ENCODE measurements around the gene ANKRD17.

ANKRD17 gene

DNA sequence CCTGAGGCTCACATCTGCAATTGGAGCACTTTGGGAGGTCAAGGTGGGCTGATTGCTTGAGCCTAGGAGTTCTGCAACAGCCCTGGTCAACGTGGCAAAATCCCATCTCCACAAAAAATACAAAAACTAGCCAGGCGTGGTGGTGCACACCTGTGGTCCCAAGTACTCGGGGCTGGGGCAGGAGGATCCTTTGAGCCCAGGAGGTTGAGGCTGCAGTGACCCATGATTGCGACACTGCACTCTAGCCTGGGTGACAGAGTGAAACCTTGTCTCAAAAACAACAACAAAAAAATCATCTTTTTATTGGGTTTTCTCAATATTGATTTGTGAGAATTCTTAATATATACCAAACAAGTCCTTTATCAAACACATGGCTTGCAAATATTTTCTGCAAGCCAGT, 64.9 kb downstream of the ANKRD17 start:
- no peak overlapping the region for H3K14ac ChIP-seq (ENCODE audit: low read length in 2 of 2)
- no peaks in the 10 kb centered on the region for H3K9me3 ChIP-seq (ENCODE audit: control insufficient read depth, low read length)
- no peak overlapping the region for H2BK15ac ChIP-seq (ENCODE audit: low read depth, poor library complexity, severe bottlenecking)
- no peak overlapping the region for H3K18ac ChIP-seq (ENCODE audit: low read depth in 1 of 2, low read length in 2 of 2)
- peaks cover 3 to 6% of the 10 kb centered on the region in 2 experiments for H3K36me3 ChIP-seq (ENCODE audit: control insufficient read depth in 1 of 2, insufficient read depth in 2 of 2, low read depth in 1 of 2, low read length in 2 of 2)
- H3K79me1 ChIP-seq (replicated peaks; ENCODE audit: low read length, poor library complexity, severe bottlenecking) = peaks cover 1% of the 10 kb centered on the region
- H4K8ac ChIP-seq (ENCODE audit: low read length) = no peak overlapping the region
- H2AFZ ChIP-seq (ENCODE audit: low read depth, low read length) = no peak overlapping the region
- no peak overlapping the region for H3K4ac ChIP-seq (ENCODE audit: low read depth in 1 of 2, low read length in 2 of 2)
- no peak overlapping the region for H4K91ac ChIP-seq (ENCODE audit: low read length)
- H2BK12ac ChIP-seq (ENCODE audit: low read length in 2 of 2) = no peak overlapping the region
- DNase-seq = no peak
- no peak overlapping the region for H3K27ac ChIP-seq (ENCODE audit: low read length, poor library complexity, severe bottlenecking)
- H2AK5ac ChIP-seq (ENCODE audit: low read length, severe bottlenecking) = no peak overlapping the region
- no peak overlapping the region for H2BK5ac ChIP-seq (ENCODE audit: low read depth, low read length, poor library complexity, severe bottlenecking)
- H3K9ac ChIP-seq (ENCODE audit: low read length) = no peak overlapping the region
- H3K23ac ChIP-seq (ENCODE audit: low read length in 2 of 2) = no peak overlapping the region
- H2BK120ac ChIP-seq (ENCODE audit: low read depth, low read length) = no peak overlapping the region
- H3K4me3 ChIP-seq (ENCODE audit: insufficient read depth in 1 of 2, low read depth in 1 of 2, low read length in 2 of 2) = no peak overlapping the region
- 98% methylated on average over 3 of the region's 4 CpGs for WGBS
- H3K4me2 ChIP-seq (ENCODE audit: low read length, poor library complexity, severe bottlenecking) = no peak overlapping the region
- H3K27me3 ChIP-seq (ENCODE audit: control insufficient read depth in 1 of 2, insufficient read depth in 1 of 2, low read length in 2 of 2) = no peaks in the 10 kb centered on the region
- H3K4me1 ChIP-seq (ENCODE audit: control insufficient read depth, insufficient read depth, low read depth, low read length) = peaks cover 2% of the 10 kb centered on the region

DNA sequence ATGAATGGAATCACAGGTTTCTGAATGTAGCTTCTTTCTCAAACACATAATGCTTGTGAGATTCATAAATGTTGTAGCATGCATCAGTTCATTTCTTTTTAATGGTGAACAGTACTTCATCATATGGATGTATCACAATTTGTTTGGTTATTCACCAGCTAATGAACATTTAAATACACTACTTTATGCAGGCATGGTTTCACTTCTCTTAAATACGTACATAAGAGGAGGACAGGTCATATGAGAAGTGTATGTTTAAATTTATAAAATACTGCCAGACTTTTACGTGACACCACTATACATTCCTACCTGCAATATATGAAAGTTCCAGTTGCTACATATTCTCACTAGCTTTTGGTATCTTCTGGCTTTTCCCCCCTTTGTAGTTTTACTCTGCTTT, 65.4 kb downstream of the ANKRD17 start:
- 83% methylated on average over 1 of the region's 2 CpGs for WGBS
- H2BK15ac ChIP-seq (ENCODE audit: low read depth, poor library complexity, severe bottlenecking) = no peak overlapping the region
- no peak overlapping the region for H4K8ac ChIP-seq (ENCODE audit: low read length)
- H3K9me3 ChIP-seq (ENCODE audit: control insufficient read depth, low read length) = no peaks in the 10 kb centered on the region
- no peak overlapping the region for H3K27ac ChIP-seq (ENCODE audit: low read length, poor library complexity, severe bottlenecking)
- DNase-seq = no peak
- no peak overlapping the region for H3K4ac ChIP-seq (ENCODE audit: low read depth in 1 of 2, low read length in 2 of 2)
- no peak overlapping the region for H2BK120ac ChIP-seq (ENCODE audit: low read depth, low read length)
- peaks cover 3 to 6% of the 10 kb centered on the region in 2 experiments for H3K36me3 ChIP-seq (ENCODE audit: control insufficient read depth in 1 of 2, insufficient read depth in 2 of 2, low read depth in 1 of 2, low read length in 2 of 2)
- no peak overlapping the region for H3K9ac ChIP-seq (ENCODE audit: low read length)
- no peak overlapping the region for H3K23ac ChIP-seq (ENCODE audit: low read length in 2 of 2)
- no peak overlapping the region for H3K14ac ChIP-seq (ENCODE audit: low read length in 2 of 2)
- H2AFZ ChIP-seq (ENCODE audit: low read depth, low read length) = no peak overlapping the region
- no peak overlapping the region for H2BK12ac ChIP-seq (ENCODE audit: low read length in 2 of 2)
- H3K79me1 ChIP-seq (replicated peaks; ENCODE audit: low read length, poor library complexity, severe bottlenecking) = peaks cover 1% of the 10 kb centered on the region
- no peak overlapping the region for H3K18ac ChIP-seq (ENCODE audit: low read depth in 1 of 2, low read length in 2 of 2)
- no peak overlapping the region for H2BK5ac ChIP-seq (ENCODE audit: low read depth, low read length, poor library complexity, severe bottlenecking)
- H3K27me3 ChIP-seq (ENCODE audit: control insufficient read depth in 1 of 2, insufficient read depth in 1 of 2, low read length in 2 of 2) = no peaks in the 10 kb centered on the region
- peaks cover 2% of the 10 kb centered on the region for H3K4me1 ChIP-seq (ENCODE audit: control insufficient read depth, insufficient read depth, low read depth, low read length)
- H2AK5ac ChIP-seq (ENCODE audit: low read length, severe bottlenecking) = no peak overlapping the region
- no peak overlapping the region for H4K91ac ChIP-seq (ENCODE audit: low read length)
- no peak overlapping the region for H3K4me3 ChIP-seq (ENCODE audit: insufficient read depth in 1 of 2, low read depth in 1 of 2, low read length in 2 of 2)
- no peak overlapping the region for H3K4me2 ChIP-seq (ENCODE audit: low read length, poor library complexity, severe bottlenecking)

- Histone ChIP-seq H3K18ac (ENCODE audit: low read depth in 1 of 2, low read length in 2 of 2) (no peak overlapping the region), H2AK5ac (ENCODE audit: low read length, severe bottlenecking) (no peak overlapping the region), H3K4ac (ENCODE audit: low read depth in 1 of 2, low read length in 2 of 2) (no peak overlapping the region), H3K9ac (ENCODE audit: low read length) (no peak overlapping the region), H3K27ac (ENCODE audit: low read length, poor library complexity, severe bottlenecking) (no peak overlapping the region), H3K23ac (ENCODE audit: low read length in 2 of 2) (no peak overlapping the region), H3K79me1 (replicated peaks; ENCODE audit: low read length, poor library complexity, severe bottlenecking) (peaks cover 1% of the 10 kb centered on the region), H2BK12ac (ENCODE audit: low read length in 2 of 2) (no peak overlapping the region), H2BK120ac (ENCODE audit: low read depth, low read length) (no peak overlapping the region), H3K14ac (ENCODE audit: low read length in 2 of 2) (no peak overlapping the region), H3K36me3 (ENCODE audit: control insufficient read depth in 1 of 2, insufficient read depth in 2 of 2, low read depth in 1 of 2, low read length in 2 of 2) (peaks cover 2 to 3% of the 10 kb centered on the region in 2 experiments), H4K91ac (ENCODE audit: low read length) (no peak overlapping the region), H3K27me3 (ENCODE audit: control insufficient read depth in 1 of 2, insufficient read depth in 1 of 2, low read length in 2 of 2) (no peaks in the 10 kb centered on the region), H4K8ac (ENCODE audit: low read length) (no peak overlapping the region), H3K4me3 (ENCODE audit: insufficient read depth in 1 of 2, low read depth in 1 of 2, low read length in 2 of 2) (no peak overlapping the region), H3K4me2 (ENCODE audit: low read length, poor library complexity, severe bottlenecking) (no peak overlapping the region), H3K9me3 (ENCODE audit: control insufficient read depth, low read length) (no peaks in the 10 kb centered on the region), H2AFZ (ENCODE audit: low read depth, low read length) (no peak overlapping the region), H2BK15ac (ENCODE audit: low read depth, poor library complexity, severe bottlenecking) (no peak overlapping the region), H3K4me1 (ENCODE audit: control insufficient read depth, insufficient read depth, low read depth, low read length) (peaks cover 2% of the 10 kb centered on the region), H2BK5ac (ENCODE audit: low read depth, low read length, poor library complexity, severe bottlenecking) (no peak overlapping the region)
- 90% methylated on average over 9 of the region's 9 CpGs for WGBS
- DNase-seq = no peak
Observed at GRCh38 chr4:73189274-73189810, 69.3 kb downstream of the ANKRD17 start.

- H3K9ac ChIP-seq (ENCODE audit: low read length) = no peak overlapping the region
- H4K8ac ChIP-seq (ENCODE audit: low read length) = no peak overlapping the region
- no peak overlapping the region for H2BK5ac ChIP-seq (ENCODE audit: low read depth, low read length, poor library complexity, severe bottlenecking)
- no peak overlapping the region for H3K27ac ChIP-seq (ENCODE audit: low read length, poor library complexity, severe bottlenecking)
- peak; percentile 17 for DNase-seq
- H2AFZ ChIP-seq (ENCODE audit: low read depth, low read length) = no peak overlapping the region
- peaks cover 3 to 13% of the 10 kb centered on the region in 2 experiments for H3K36me3 ChIP-seq (ENCODE audit: control insufficient read depth in 1 of 2, insufficient read depth in 2 of 2, low read depth in 1 of 2, low read length in 2 of 2)
- no peak overlapping the region for H3K18ac ChIP-seq (ENCODE audit: low read depth in 1 of 2, low read length in 2 of 2)
- no peaks in the 10 kb centered on the region for H3K27me3 ChIP-seq (ENCODE audit: control insufficient read depth in 1 of 2, insufficient read depth in 1 of 2, low read length in 2 of 2)
- no peak overlapping the region for H2BK12ac ChIP-seq (ENCODE audit: low read length in 2 of 2)
- no peak overlapping the region for H3K4ac ChIP-seq (ENCODE audit: low read depth in 1 of 2, low read length in 2 of 2)
- H3K4me2 ChIP-seq (ENCODE audit: low read length, poor library complexity, severe bottlenecking) = no peak overlapping the region
- no peak overlapping the region for H3K23ac ChIP-seq (ENCODE audit: low read length in 2 of 2)
- H3K79me1 ChIP-seq (replicated peaks; ENCODE audit: low read length, poor library complexity, severe bottlenecking) = peaks cover 1% of the 10 kb centered on the region
- no CpG with 5 or more reads among the region's 4 CpGs for WGBS
- no peak overlapping the region for H4K91ac ChIP-seq (ENCODE audit: low read length)
- H2BK120ac ChIP-seq (ENCODE audit: low read depth, low read length) = no peak overlapping the region
- peaks cover 2% of the 10 kb centered on the region for H3K4me1 ChIP-seq (ENCODE audit: control insufficient read depth, insufficient read depth, low read depth, low read length)
- no peak overlapping the region for H3K14ac ChIP-seq (ENCODE audit: low read length in 2 of 2)
- no peak overlapping the region for H2BK15ac ChIP-seq (ENCODE audit: low read depth, poor library complexity, severe bottlenecking)
- no peaks in the 10 kb centered on the region for H3K9me3 ChIP-seq (ENCODE audit: control insufficient read depth, low read length)
- H2AK5ac ChIP-seq (ENCODE audit: low read length, severe bottlenecking) = no peak overlapping the region
- no peak overlapping the region for H3K4me3 ChIP-seq (ENCODE audit: insufficient read depth in 1 of 2, low read depth in 1 of 2, low read length in 2 of 2)
Observed at GRCh38 chr4:73187325-73187724, 71.3 kb downstream of the ANKRD17 start.

All from mesenchymal stem cell (in vitro differentiated cells and primary cell).